Measurements from ENCODE around the gene PCDH1. TPM values are rescaled to one million over a fixed set of nuclear protein-coding genes. Genes with fewer than 3 reads are reported as not detected.

PCDH1 gene
- total RNA-seq, 1 donor from 2014 or later = 22.8 TPM

- H3K36me3 Mint-ChIP-seq = no peaks in the 10 kb centered on the region
- peaks cover 12% of the 10 kb centered on the region for H3K27me3 Mint-ChIP-seq
Measured at GRCh38 chr5:141862936-141863543, 15.2 kb downstream of the PCDH1 start.

GRCh38 chr5:141861194-141861593, 17.0 kb downstream of the PCDH1 start:
- no peaks in the 10 kb centered on the region for H3K36me3 Mint-ChIP-seq
- H3K27me3 Mint-ChIP-seq = peaks cover 6% of the 10 kb centered on the region
- H3K4me3 Mint-ChIP-seq = no peak overlapping the region
- TF ChIP-seq CTCF (conservative IDR thresholded peaks at IDR 0.05) = no peak
- H3K27ac Mint-ChIP-seq = no peak overlapping the region
- H3K9me3 Mint-ChIP-seq = no peaks in the 10 kb centered on the region
- no peak for DNase-seq (ENCODE audit: extremely low spot score, unreplicated experiment)
- peaks cover 15% of the 10 kb centered on the region for H3K4me1 Mint-ChIP-seq (ENCODE audit: unreplicated experiment)

More at GRCh38 chr5:141862936-141863543, 15.2 kb downstream of the PCDH1 start:
- Mint-ChIP-seq H3K9me3 (no peaks in the 10 kb centered on the region), H3K4me1 (ENCODE audit: unreplicated experiment) (peaks cover 7% of the 10 kb centered on the region), H3K27ac (no peak overlapping the region), H3K4me3 (no peak overlapping the region)
- DNase-seq (ENCODE audit: extremely low spot score, unreplicated experiment) = no peak
- TF ChIP-seq CTCF (conservative IDR thresholded peaks at IDR 0.05) = no peak

- Mint-ChIP-seq H3K27me3 (peaks cover 6% of the 10 kb centered on the region), H3K36me3 (no peaks in the 10 kb centered on the region), H3K4me3 (no peak overlapping the region), H3K9me3 (no peaks in the 10 kb centered on the region), H3K27ac (no peak overlapping the region), H3K4me1 (ENCODE audit: unreplicated experiment) (peaks cover 20% of the 10 kb centered on the region)
- TF ChIP-seq CTCF (conservative IDR thresholded peaks at IDR 0.05) = no peak
- no peak for DNase-seq (ENCODE audit: extremely low spot score, unreplicated experiment)
Measured at GRCh38 chr5:141858079-141858765, 20.0 kb downstream of the PCDH1 start.

GRCh38 chr5:141857226-141857625, 21.0 kb downstream of the PCDH1 start:
- DNase-seq (ENCODE audit: extremely low spot score, unreplicated experiment) = no peak
- Mint-ChIP-seq H3K36me3 (no peaks in the 10 kb centered on the region), H3K27ac (no peak overlapping the region), H3K4me3 (no peak overlapping the region), H3K27me3 (peaks cover 6% of the 10 kb centered on the region), H3K9me3 (no peaks in the 10 kb centered on the region), H3K4me1 (ENCODE audit: unreplicated experiment) (peaks cover 20% of the 10 kb centered on the region)
- no peak for TF ChIP-seq CTCF (conservative IDR thresholded peaks at IDR 0.05)

GRCh38 chr5:141856037-141856790, 22.0 kb downstream of the PCDH1 start:
- DNase-seq (ENCODE audit: extremely low spot score, unreplicated experiment) = no peak
- Mint-ChIP-seq H3K4me1 (ENCODE audit: unreplicated experiment) (peaks cover 20% of the 10 kb centered on the region), H3K27me3 (peaks cover 6% of the 10 kb centered on the region), H3K4me3 (no peak overlapping the region), H3K36me3 (no peaks in the 10 kb centered on the region), H3K9me3 (no peaks in the 10 kb centered on the region), H3K27ac (no peak overlapping the region)
- TF ChIP-seq CTCF (conservative IDR thresholded peaks at IDR 0.05) = no peak

All from type B pancreatic cell (in vitro differentiated cells).